NCI-H1694 (cell line): ENCODE results near the gene PIPOX.
"Not testable (repeated sequence)": the region's sequence is repeated elsewhere in the genome, so short reads cannot be mapped to it uniquely, and the experiment has no call there.

ENCODE experiments used
- DNase-seq: peaks from one replicate; lab custom pipeline; 2025; lab: John Stamatoyannopoulos, UW

Gene PIPOX

DNA sequence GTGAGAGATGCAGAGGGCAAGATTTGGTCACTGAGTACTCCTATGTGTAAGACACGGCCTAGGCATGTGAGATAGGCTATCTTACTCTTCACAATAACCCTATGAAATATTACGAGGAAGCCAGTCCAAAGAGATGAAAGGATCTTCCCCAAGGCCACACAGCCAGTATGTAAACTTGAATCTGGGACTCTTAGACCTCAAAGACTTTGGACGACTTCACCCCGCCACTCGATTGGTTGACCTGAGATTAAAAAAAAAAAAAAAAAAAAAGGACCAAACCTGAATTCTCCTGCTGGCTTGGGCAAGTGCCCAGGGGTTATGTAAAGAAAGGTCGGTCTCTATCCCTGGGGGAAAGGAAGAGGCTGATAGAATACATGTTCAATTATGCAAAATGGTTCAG lies 33.1 kb downstream of the PIPOX start:
- DNase-seq: no peak

GRCh38 chr17:29076722-29077121 lies 33.8 kb downstream of the PIPOX start:
- DNase-seq: no peak

DNA sequence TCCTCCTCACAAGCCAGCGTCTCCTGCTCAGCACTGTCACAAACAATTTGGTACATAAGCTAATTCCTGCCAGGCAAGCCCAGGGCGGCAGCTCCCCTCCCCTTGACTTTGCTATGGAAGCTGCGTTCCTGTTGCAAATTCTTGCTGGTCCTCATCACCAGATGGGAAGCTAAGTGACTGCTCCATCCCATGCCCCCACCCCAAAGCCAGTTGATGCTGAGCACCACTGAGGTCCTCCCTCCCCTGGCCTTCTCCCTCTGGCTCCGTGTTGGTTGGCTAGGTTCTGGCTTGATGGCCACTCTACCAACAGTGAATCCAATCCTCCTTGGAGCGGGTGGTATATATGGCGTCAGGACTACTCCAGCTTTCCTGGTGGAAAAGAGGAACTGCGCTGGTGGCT lies 34.4 kb downstream of the PIPOX start:
- no peak for DNase-seq

DNA sequence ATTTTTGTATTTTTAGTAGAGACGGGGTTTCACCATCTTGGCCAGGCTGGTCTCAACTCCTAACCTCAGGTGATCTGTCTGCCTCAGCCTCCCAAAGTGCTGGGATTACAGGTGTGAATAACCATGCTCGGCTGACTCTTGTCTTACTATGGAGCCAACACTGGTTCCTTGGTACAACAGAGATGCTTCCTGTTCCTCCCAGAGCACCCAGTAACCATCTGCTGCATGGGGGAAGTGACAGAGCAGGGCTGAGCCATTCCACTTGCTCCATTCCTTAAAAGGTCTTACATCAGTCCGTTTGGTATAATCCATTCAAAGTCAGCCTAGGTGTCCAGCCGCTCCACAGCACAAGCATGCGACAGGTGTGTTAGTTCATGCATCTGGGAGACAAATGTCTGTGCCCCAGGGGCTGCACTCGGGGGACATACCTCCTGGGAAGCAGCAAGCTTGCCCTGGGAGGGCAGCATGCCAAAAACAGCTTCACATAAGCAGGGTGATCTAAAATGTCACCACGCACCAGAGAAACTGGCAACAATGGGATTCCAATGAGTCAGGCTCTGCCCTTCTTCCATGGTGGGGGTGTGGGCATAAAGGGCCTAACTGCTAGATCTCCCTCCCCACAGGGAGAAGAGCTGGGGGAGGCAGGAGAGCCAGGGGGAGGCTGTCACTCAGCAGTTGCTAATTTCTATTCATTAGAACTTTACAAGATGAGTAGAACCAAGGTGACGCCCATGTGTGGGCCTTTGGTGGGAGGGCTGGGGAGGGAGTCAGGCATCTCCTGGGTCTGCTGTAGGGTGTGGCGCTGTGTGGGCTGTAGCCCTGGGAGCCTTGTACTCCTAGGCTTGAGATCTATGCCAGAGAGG lies 35.5 kb downstream of the PIPOX start:
- peak; percentile 37 for DNase-seq

GRCh38 chr17:29079433-29079832 lies 36.5 kb downstream of the PIPOX start:
- DNase-seq: no peak

DNA sequence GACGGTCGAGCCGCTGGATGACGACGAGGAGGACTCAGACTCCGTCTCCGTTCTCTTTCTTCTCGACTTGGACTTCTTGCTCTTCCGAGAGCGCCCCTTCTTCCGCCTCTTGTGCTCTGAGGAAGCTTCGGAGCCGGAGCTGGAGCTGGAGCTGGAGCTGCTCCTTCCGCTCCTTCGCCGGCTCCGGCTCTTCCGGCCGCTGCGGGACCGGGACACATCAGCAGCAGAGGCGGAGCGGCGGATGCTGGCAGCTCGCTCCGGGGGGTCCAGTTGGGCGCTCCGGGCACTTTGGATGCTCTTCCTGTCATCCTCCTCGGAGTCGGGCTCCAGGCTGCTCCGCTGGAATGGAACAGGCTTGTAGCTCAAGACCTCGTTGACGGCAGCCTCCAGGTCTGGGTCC lies 36.9 kb downstream of the PIPOX start:
- no peak for DNase-seq

DNA sequence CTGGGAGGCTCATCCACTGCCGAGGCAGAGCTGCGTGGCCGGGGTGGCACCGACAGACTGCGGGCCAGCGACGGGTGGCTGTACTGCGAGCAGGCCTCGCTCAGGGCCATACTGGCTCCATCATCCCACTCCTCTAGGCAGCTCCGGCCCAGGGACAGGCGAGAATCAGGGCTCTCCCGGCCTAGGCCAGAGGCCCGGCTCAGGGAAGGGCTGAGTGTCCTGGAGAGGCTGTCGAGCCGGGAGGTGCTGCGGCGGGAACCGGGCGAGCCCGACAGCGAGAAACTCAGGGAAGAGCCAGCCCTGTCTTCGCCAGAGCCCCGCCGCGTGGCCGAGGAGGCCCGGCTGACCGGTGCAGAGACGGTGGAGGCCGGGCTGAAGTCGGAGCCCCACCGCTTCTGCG lies 37.4 kb downstream of the PIPOX start:
- no peak for DNase-seq

- DNase-seq: no peak
Observed at GRCh38 chr17:29080965-29081364, 38.0 kb downstream of the PIPOX start.

DNA sequence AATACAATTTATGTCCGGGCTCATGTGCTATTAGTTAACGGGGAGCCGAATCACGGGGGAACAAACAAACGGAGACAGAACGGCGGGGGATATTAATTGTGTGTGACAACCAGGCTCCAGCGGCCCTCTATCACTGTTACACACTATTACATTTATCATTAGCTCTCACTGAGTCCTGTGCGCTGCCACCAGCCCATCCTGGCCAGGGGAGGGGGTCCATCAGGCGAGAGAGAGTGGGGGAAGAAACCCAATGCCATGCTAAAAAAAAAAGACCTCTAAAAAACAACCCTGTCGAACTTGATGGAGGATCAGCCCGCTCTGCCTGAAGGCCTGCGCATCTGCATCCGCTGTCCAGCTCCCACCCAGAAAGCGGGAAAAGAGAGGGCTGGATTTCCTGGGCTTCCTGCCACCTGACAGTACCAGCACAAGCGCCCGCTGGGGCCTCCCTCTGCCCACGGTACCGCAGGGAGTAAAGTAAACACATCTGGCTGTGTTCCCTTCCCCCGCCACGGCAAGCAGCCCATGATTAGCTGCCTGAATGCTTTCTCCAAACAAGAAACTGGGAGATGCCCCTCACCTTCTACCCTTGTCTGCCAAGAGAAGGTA lies 41.7 kb downstream of the PIPOX start:
- DNase-seq: peak; percentile 91

- DNase-seq: no peak
Observed at GRCh38 chr17:29085223-29085622, 42.3 kb downstream of the PIPOX start.

DNA sequence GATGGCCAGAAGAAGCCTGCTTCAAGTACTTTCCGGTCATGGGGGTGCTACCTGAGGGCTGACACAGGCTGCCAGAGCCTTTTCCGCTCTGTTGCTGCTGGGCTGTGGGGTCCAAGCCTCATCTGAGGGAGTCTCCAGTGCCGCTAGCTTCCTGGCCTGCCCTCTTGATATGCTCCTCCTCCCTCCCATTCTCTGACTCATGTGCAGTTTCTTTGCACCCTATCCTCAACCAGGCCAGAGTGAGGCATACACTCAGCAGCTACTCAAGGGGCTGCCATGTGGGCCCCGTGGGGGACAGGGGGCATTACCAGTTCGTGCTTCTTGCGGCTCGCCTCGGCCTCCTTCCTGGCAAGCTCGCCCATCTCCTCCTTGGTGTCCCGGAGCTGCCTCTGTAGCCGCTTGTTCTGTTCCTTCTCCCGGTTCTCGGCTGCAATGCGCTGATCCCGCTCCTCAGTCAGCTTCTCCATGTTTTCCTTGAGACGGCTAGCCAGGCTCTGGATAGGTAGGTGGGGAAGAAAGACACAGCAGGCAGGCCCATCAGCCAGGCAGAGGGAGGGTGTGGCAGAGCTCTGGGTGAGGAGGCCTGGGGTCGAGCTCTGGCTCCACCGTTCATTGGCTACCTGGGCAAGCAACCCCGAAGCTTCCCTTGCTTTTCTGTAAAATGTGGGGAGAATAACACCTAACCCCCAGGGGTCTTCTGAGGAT lies 43.8 kb downstream of the PIPOX start:
- DNase-seq: no peak

- not testable (repeated sequence) for DNase-seq
Observed at GRCh38 chr17:29088782-29089181, 45.8 kb downstream of the PIPOX start.

DNA sequence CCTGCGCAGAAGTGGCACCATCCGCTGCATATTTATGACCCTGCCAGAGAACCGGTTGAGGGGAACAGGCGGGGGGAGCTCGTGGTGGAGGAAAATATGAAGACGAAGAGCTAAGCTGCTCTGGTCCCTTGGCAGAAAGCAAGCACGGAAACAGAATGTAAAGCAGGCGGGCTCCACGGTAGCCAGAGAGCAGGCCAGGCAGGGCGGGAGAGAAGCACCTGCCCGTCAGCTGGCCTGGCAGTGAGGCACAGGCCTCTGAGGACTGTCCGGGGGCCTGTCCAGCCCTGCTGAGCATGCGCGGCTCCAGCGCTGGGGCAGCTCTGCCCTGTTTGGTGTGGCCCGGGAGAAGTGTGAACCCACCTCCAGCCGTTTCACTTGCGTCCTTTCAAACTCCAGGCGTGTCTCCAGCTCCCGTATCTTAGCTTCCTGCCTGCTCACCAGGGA lies 46.7 kb downstream of the PIPOX start:
- no peak for DNase-seq

GRCh38 chr17:29090108-29090507 lies 47.2 kb downstream of the PIPOX start:
- DNase-seq: no peak

DNA sequence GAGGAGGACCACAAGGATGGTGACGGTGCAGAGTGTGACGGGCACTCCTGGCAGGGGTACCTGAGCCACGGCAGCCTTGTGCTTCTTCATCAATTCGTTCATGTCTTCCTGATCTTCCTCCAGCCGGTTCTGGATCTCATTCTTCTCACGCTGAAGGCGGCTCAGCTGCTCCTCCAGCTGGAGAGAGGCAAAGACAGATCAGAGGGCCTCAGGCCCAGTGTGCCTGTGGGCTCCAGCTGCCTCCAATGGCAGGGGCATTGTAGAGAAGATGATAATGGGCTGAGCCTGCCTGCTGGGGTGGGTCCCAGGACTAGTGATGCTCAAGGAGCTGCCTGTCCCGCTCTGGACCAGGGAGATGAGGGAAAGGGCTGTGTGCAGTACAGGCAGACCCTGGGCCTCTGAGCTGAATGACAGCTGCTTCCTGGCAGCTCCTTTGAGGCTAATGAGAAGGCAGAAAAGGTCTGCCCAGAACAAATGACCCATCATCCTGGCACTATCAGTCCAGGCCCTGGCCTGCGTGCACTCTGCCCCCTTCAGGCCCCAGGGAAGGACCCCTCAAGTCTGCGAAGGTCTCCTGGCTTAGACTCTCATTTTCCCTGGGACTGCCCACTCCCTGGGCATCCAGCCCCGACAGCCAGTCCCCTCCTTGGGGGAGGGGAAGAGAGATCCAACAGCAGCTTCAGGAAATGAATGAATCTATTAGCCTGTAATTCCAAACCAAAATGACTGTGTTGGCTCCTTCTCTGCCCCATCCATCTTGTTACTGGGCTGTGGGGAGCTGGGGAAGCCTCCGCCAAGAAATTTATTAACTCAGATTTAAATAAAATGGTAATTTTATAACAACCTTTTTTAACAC lies 48.0 kb downstream of the PIPOX start:
- DNase-seq: peak; percentile 60

GRCh38 chr17:29091606-29092289 lies 48.8 kb downstream of the PIPOX start:
- peak; percentile 51 for DNase-seq

DNA sequence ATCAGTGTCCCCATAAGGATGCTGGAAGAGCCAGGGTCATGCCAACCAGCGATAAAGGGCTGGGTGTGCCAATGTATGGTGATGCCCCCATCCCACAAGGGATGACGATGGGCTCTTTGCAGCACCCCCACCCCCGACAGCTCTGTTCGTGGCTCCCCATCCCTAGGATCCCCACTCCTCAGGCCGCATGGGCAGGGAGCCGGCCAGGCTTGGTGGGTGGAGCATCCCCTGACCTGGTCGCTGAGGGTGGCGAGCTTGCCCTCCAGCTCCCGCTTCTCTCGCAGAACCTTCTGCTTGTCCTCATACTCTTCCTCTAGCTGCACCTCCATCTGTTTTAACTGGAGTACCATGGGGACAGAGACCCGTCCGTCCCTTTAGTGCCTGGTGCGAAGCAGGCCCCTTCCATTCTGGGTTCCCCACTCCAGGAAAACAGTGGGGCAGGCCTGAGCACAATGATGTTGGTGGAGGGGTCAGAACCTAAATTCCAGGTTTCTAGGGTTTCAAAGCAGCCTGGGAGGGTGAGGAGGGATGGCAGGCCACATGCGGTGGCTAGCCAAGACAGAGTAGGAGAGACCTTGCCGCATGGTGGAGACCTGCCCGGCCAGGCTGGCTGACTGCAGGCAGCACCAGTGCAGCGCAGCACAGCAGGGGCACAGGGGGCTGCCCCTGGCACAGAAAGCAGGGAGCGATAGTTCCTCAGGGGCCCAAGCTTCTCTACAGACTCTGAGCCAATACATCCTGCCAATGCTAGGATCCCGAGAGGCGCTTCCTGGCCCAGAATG lies 50.3 kb downstream of the PIPOX start:
- no peak for DNase-seq

DNA sequence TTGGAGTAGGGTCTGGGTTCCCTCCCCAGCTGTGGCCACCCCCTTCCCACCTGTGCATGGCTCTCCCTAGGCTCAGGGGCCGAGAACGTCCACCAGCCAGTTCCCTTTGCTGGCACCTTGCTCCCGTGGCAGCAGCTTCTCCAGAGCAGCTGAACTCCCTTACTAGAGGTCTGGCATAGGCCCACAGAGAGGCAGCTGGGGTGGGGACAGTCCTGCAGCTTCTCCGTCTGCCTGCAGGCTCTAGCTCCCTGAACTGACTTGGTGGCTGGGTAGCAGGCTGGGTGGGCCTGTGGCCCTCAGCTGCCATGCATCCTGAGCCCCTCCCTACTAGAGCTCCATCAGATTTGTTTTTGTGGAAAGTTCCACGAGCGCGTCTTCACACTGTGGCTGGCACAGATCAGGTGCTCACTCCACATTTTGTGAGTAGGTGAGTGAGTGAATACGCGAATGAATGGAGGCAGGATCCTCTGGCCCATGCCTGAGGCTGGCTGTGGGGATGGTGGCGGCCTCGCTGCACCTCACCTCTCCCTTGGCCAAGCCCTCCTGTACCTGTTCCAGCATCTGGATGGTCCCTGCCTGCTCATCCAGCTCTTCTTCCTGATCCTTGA lies 51.3 kb downstream of the PIPOX start:
- DNase-seq: no peak

- DNase-seq: no peak
Observed at GRCh38 chr17:29095439-29095838, 52.5 kb downstream of the PIPOX start.

GRCh38 chr17:29096094-29096493 lies 53.2 kb downstream of the PIPOX start:
- DNase-seq: no peak
